Adrenal gland (tissue), 12 donors: ENCODE measurements around the gene GID4. TPM values are rescaled to one million over a fixed set of nuclear protein-coding genes. Genes with fewer than 3 reads are reported as not detected.

Experiments used
- DNase-seq, 7 donors: peaks; one replicate each; pipeline ENCODE4 v3.0.0-alpha.2; 2019 to 2020
- H3K27ac ChIP-seq, 5 donors: fragments of 200-600 bp; sonication (generic) in 4 of 5; 1 replicate in 3 of 5; 2 replicates in 2 of 5; pipeline versions ENCODE4 v1.5.1 to v1.8.0; 2016 to 2020; ENCODE audit warnings: mild to moderate bottlenecking in 1 of 5
- H3K27me3 ChIP-seq: fragments of 200-600 bp; 2 replicates; pipeline ENCODE4 v1.8.0; 2021
- H3K36me3 ChIP-seq, 2 donors: fragments of 200-600 bp; replicated peaks in 1 of 2; 1 replicate in 1 of 2; 2 replicates in 1 of 2; pipeline versions ENCODE4 v1.5.1 to v1.8.0; 2018 to 2022
- H3K4me1 ChIP-seq, 2 donors: fragments of 200-600 bp; replicated peaks in 1 of 2; 1 replicate in 1 of 2; 2 replicates in 1 of 2; pipeline versions ENCODE4 v1.5.1 to v1.8.0; 2018 to 2021
- H3K4me3 ChIP-seq, 4 donors: fragments of 200-600 bp; sonication (generic) in 3 of 4; one replicate each; pipeline ENCODE4 v1.5.1; 2016 to 2018
- H3K9me3 ChIP-seq, 3 donors: fragments of 200-600 bp; sonication (generic) in 1 of 3; replicated peaks in 1 of 3; 1 replicate in 2 of 3; 2 replicates in 1 of 3; pipeline versions ENCODE4 v1.5.1 to v1.8.0; 2016 to 2021
- CTCF ChIP-seq, 6 experiments: fragments of 450-650 bp in 4 of 6; fragments of 200-600 bp in 2 of 6; sonication (generic) in 1 of 6; IDR thresholded peaks; 1 replicate in 5 of 6; 2 replicates in 1 of 6; pipeline versions ENCODE4 v1.5.1 to v1.8.0; 2016 to 2021; ENCODE audit warnings: antibody characterized with exemption in 6 of 6, mild to moderate bottlenecking in 2 of 6, moderate library complexity in 1 of 6
- POLR2A ChIP-seq, 2 donors: fragments of 450-650 bp; IDR thresholded peaks; one replicate each; pipeline ENCODE4 v1.6.1; 2017; ENCODE audit warnings: antibody characterized with exemption in 2 of 2, mild to moderate bottlenecking in 2 of 2, moderate library complexity in 1 of 2
- WGBS, 4 donors: extraction: QIAGEN DNeasy Blood & Tissue Kit in 2 of 4; methylation state at CpG; one replicate each; pipeline versions ENCODE4 v1.1.5 to v1.1.7; 2013 to 2017; 5-methylcytosine and 5-hydroxymethylcytosine counted together
- intact Hi-C, 2 donors: fragments of 100-400 bp; cut with DNase I; formaldehyde crosslinking; loops; one replicate each; pipeline versions ENCODE4 v1.14.1 to v1.15.0; 2022 to 2023
- polyA plus RNA-seq, 3 donors: library from polyadenylated mRNA; stranded (reverse); fragments of 200-250 nt in 2 of 3; fragments of 350-450 nt in 1 of 3; fragmentation: Illumina TruSeq in 1 of 3; extraction: RNeasy Lipid Tissue Mini Kit (QIAGEN cat#74804) in 1 of 3; gene quantifications; one replicate each; pipeline ENCODE4 v1.2.3, GENCODE V29; 2013 to 2014
- total RNA-seq, 9 donors: library from RNA; depleted of rRNA in 4 of 9; stranded (reverse); fragments of >200 nt in 4 of 9; fragments of 120-200 nt in 1 of 9; fragmentation: NEBNext Ultra II Directional in 1 of 9; extraction: Animal tissue kit (Norgen Biotek cat#: 25700) in 1 of 9; gene quantifications; one replicate each; pipeline versions ENCODE4 v1.1.0 to v1.2.4, GENCODE V29; 2013 to 2023
- donor health status: healthy with polysubstance abuse.
- donor health status: Bipolar disorder and iron deficiency.
- donor health status: DM: yes; HTN: yes; CAD: no.
- donor health status: DM: no; HTN: no; CAD: no.
- donor health status: DM: no; HTN: no; CAD: no.
- donor health status: DM: yes; HTN: yes; CAD: no.

GID4 gene
- total and polyA plus RNA-seq, 12 donors = 4.2 to 16.7 (median 9.7) TPM

GRCh38 chr17:18044609-18045008, 5.4 kb downstream of the GID4 start:
- TF ChIP-seq CTCF (IDR thresholded peaks at IDR 0.05) (no peak), POLR2A (IDR thresholded peaks at IDR 0.05) (no peak)
- WGBS, 4 donors = 43 to 48% (median 46%) methylated on average over 3 of the region's 3 CpGs
- H3K27me3 ChIP-seq = no peaks in the 10 kb centered on the region
- H3K4me3 ChIP-seq = no peak overlapping the region
- peaks cover 20 to 43% of the 10 kb centered on the region in 2 donors for H3K4me1 ChIP-seq
- intact Hi-C loops = no loop called here
- peak in 3 of 7 donors; percentile 30 to 53 (median 51) for DNase-seq
- H3K27ac ChIP-seq = no peak overlapping the region
- peaks cover 0 to 14% of the 10 kb centered on the region in 2 donors for H3K36me3 ChIP-seq
- no peaks in the 10 kb centered on the region for H3K9me3 ChIP-seq

GRCh38 chr17:18045691-18046350, 6.6 kb downstream of the GID4 start:
- DNase-seq = no peak
- no peaks in the 10 kb centered on the region for H3K9me3 ChIP-seq
- TF ChIP-seq POLR2A (IDR thresholded peaks at IDR 0.05) (no peak), CTCF (IDR thresholded peaks at IDR 0.05) (no peak)
- intact Hi-C loops = no loop called here
- WGBS, 4 donors = 70 to 84% (median 80%) methylated on average over 3 of the region's 3 CpGs
- H3K36me3 ChIP-seq = peaks cover 0 to 14% of the 10 kb centered on the region in 2 donors
- H3K27me3 ChIP-seq = no peaks in the 10 kb centered on the region
- no peak overlapping the region for H3K4me3 ChIP-seq
- peaks cover 10 to 34% of the 10 kb centered on the region in 2 donors for H3K4me1 ChIP-seq
- no peak overlapping the region for H3K27ac ChIP-seq

GRCh38 chr17:18055597-18055996, 16.4 kb downstream of the GID4 start:
- no peak overlapping the region for H3K27ac ChIP-seq
- intact Hi-C loops = no loop called here
- WGBS, 4 donors = 94 to 95% (median 95%) methylated on average over 6 of the region's 6 CpGs
- H3K4me1 ChIP-seq = no peaks in the 10 kb centered on the region
- no peaks in the 10 kb centered on the region for H3K27me3 ChIP-seq
- no peak for TF ChIP-seq CTCF (IDR thresholded peaks at IDR 0.05)
- TF ChIP-seq POLR2A (IDR thresholded peaks at IDR 0.05) = no peak
- no peak for DNase-seq
- H3K9me3 ChIP-seq = no peaks in the 10 kb centered on the region
- peaks cover 0 to 23% of the 10 kb centered on the region in 2 donors for H3K36me3 ChIP-seq
- no peak overlapping the region for H3K4me3 ChIP-seq

- Histone ChIP-seq H3K27me3 (no peaks in the 10 kb centered on the region), H3K36me3 (peaks cover 0 to 27% of the 10 kb centered on the region in 2 donors), H3K27ac (no peak overlapping the region), H3K9me3 (no peaks in the 10 kb centered on the region), H3K4me1 (no peaks in the 10 kb centered on the region), H3K4me3 (no peak overlapping the region)
- TF ChIP-seq CTCF (IDR thresholded peaks at IDR 0.05) = no peak
- no peak for TF ChIP-seq POLR2A (IDR thresholded peaks at IDR 0.05)
- intact Hi-C loops = no loop called here
- WGBS, 4 donors = 85 to 93% (median 86%) methylated on average over 3 of the region's 3 CpGs
- DNase-seq = no peak
Observed at GRCh38 chr17:18056214-18056613, 17.0 kb downstream of the GID4 start.
